Right lung (tissue), 5 donors: ENCODE results near the gene MKI67. TPM values are rescaled to one million over a fixed set of nuclear protein-coding genes. Genes with fewer than 3 reads are reported as not detected.

Source experiments
- DNase-seq, 2 donors: peaks; one replicate each; pipeline ENCODE4 v3.0.0-alpha.2; 2013
- polyA plus RNA-seq, 5 donors: library from polyadenylated mRNA; unstranded; fragments of 120-200 nt; gene quantifications; one replicate each; pipeline versions ENCODE4 v1.2.1 to v1.2.3, GENCODE V29; 2013; ENCODE audit warnings: inconsistent platforms in 1 of 5, low replicate concordance in 1 of 5; ENCODE audit not compliant: insufficient read length in 5 of 5, insufficient read depth in 1 of 5

Gene MKI67
- polyA plus RNA-seq, 5 donors = 32.7 to 96.8 (median 49.7) TPM

- no peak for DNase-seq
Observed at GRCh38 chr10:128086003-128086863, 40.0 kb downstream of the MKI67 start.

- no peak for DNase-seq
Observed at GRCh38 chr10:128084991-128085390, 41.2 kb downstream of the MKI67 start.

GRCh38 chr10:128084364-128084763, 41.9 kb downstream of the MKI67 start:
- DNase-seq = no peak

- no peak for DNase-seq
Observed at GRCh38 chr10:128083191-128083895, 42.9 kb downstream of the MKI67 start.

GRCh38 chr10:128081720-128082119, 44.5 kb downstream of the MKI67 start:
- DNase-seq = no peak

- DNase-seq = no peak
Observed at GRCh38 chr10:128081222-128081621, 45.0 kb downstream of the MKI67 start.

GRCh38 chr10:128080641-128081040, 45.6 kb downstream of the MKI67 start:
- DNase-seq = no peak

- no peak for DNase-seq
Observed at GRCh38 chr10:128080231-128080630, 46.0 kb downstream of the MKI67 start.

GRCh38 chr10:128078136-128078969, 47.9 kb downstream of the MKI67 start:
- no peak for DNase-seq

GRCh38 chr10:128077155-128077875, 48.9 kb downstream of the MKI67 start:
- no peak for DNase-seq

- no peak for DNase-seq
Observed at GRCh38 chr10:128074589-128074988, 51.6 kb downstream of the MKI67 start.

GRCh38 chr10:128073890-128074289, 52.3 kb downstream of the MKI67 start:
- DNase-seq = no peak

- DNase-seq = no peak
Observed at GRCh38 chr10:128072941-128073645, 53.1 kb downstream of the MKI67 start.

- DNase-seq = no peak
Observed at GRCh38 chr10:128072046-128072445, 54.2 kb downstream of the MKI67 start.

GRCh38 chr10:128071417-128071782, 54.8 kb downstream of the MKI67 start:
- DNase-seq = no peak

- no peak for DNase-seq
Observed at GRCh38 chr10:128070721-128071416, 55.4 kb downstream of the MKI67 start.

GRCh38 chr10:128070161-128070560, 56.1 kb downstream of the MKI67 start:
- DNase-seq = no peak

GRCh38 chr10:128069351-128070051, 56.7 kb downstream of the MKI67 start:
- peak; percentile 70 to 75 for DNase-seq
